ENCODE data around the gene FCHO2. TPM values are rescaled to one million over a fixed set of nuclear protein-coding genes. Genes with fewer than 3 reads are reported as not detected.
"Not testable (repeated sequence)": the region's sequence is repeated elsewhere in the genome, so short reads cannot be mapped to it uniquely, and the experiment has no call there.

The FCHO2 gene
- total RNA-seq, 1 donor from 2014 or later = 15.5 TPM

GRCh38 chr5:72951671-72952468, 4.0 kb upstream of the FCHO2 start:
- no peak for DNase-seq (ENCODE audit: low spot score)
- intact Hi-C loops (cut with DNase I) = no loop called here

DNA sequence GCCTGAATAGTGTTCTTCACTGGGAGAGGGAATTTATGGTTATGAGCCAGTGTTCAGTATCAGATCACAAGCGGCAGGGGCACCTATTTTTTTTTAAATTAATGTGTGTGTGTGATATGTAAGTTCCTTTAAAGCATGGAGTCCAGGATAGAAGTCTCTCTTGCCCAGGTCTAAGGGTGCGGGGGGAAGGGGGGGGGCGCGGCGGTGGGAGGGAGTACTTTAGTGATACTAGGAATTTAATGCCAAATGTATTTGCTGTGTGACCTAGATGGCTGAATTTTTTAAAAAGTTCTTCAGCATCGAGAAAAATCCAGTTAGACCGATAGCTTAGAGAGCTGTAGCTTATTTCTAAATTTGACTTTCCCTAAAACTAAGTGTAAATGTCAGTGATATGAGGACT, 1.5 kb upstream of the FCHO2 start:
- no peak for DNase-seq (ENCODE audit: low spot score)
- intact Hi-C loops (cut with DNase I) = loop anchor here (2.0 kb wide), 1 partner anchor 138 kb away; the partner anchor contains the start of gene TNPO1

DNA sequence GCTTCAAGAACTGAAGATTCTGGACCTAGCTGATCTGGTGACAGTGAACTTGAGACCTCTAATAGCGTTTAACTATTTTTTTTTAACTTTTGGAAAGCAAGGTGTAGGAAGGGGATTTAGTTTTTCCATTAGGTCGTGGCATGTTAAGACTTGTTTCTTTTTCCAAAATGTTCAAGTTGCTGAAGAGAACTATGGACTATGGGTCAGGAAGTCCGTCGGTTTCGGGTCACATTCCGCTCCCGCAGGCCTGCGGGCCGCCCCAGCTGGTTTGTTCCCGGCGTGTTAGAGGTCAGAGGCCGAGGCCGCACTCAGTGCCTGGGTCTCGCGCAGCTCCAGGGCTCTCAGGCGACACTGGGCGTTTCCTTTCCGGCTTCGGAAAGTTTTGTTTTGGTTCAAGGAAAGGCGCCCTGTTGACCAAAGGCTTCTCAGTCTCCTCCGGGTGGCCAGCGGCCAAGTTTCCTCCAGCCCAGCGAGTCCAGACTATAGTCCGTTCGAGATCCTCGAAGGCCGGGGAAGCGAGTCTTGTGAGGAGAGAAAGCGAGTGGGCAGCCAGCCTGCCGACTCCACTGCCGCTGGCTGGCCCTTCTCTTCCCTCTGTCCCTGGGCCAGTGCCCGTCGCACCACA, 586 bp upstream of the FCHO2 start:
- intact Hi-C loops (cut with DNase I) = loop anchor here (2.0 to 5.0 kb wide), 2 partner anchors 108 to 138 kb away; partner anchors contain the start of gene TNPO1
- peak; percentile 85 for DNase-seq (ENCODE audit: low spot score)

- intact Hi-C loops (cut with DNase I) = loop anchor here (5.0 kb wide), 1 partner anchor 109 kb away; no protein-coding TSS in a partner anchor
Observed at GRCh38 chr5:72956324-72957140, 691 bp downstream of the FCHO2 start.

GRCh38 chr5:72957337-72957736, 1.5 kb downstream of the FCHO2 start:
- intact Hi-C loops (cut with DNase I) = loop anchor here (5.0 kb wide), 1 partner anchor 110 kb away; no protein-coding TSS in a partner anchor
- no peak for DNase-seq (ENCODE audit: low spot score)

More at GRCh38 chr5:72956324-72957140, 691 bp downstream of the FCHO2 start:
- DNase-seq (ENCODE audit: low spot score) = peak; percentile 78

DNA sequence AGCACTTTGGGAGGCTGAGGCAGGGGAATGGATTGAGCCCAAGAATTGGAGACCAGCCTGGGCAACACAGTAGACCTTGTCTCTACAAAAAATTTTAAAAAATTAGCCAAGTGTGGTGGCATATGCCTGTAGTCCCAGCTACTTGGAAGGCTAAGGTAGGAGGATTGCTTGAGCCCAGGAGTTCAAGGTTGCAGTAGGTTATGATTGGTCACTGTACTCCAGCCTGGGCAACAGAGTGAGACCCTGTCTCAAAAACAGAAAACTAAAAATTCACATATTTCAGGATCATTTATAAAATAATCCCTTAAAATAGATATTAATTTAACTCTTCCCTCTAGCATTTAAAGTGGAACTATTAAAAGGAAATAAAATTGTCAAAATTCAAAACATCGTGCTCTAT, 3.4 kb downstream of the FCHO2 start:
- intact Hi-C loops (cut with DNase I) = loop anchor here (5.0 kb wide), 1 partner anchor 112 kb away; no protein-coding TSS in a partner anchor

GRCh38 chr5:72974481-72974880, 18.6 kb downstream of the FCHO2 start:
- DNase-seq (ENCODE audit: low spot score); intact Hi-C loops (cut with DNase I): not testable (repeated sequence)

More for the DNA sequence above, 3.4 kb downstream of the FCHO2 start:
- DNase-seq (ENCODE audit: low spot score) = no peak

DNA sequence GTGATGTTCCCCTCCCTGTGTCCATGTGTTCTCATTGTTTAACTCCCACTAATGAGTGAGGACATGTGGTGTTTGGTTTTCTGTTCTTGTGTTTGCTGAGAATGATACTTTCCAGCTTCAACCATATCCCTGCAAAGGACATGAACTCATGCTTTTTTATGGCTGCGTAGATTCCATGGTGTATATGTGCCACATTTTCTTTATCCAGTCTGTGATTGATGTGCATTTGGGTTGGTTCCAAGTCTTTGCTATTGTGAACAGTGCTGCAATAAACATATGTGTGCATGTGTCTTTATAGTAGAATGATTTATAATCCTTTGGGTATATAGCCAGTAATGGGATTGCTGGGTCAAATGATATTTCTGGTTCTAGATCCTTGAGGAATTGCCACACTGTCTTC, 21.0 kb downstream of the FCHO2 start:
- intact Hi-C loops (cut with DNase I); DNase-seq (ENCODE audit: low spot score): not testable (repeated sequence)

GRCh38 chr5:72985719-72986118, 29.9 kb downstream of the FCHO2 start:
- no peak for DNase-seq (ENCODE audit: low spot score)
- intact Hi-C loops (cut with DNase I) = no loop called here

- DNase-seq (ENCODE audit: low spot score) = no peak
- intact Hi-C loops (cut with DNase I) = no loop called here
Observed at GRCh38 chr5:72988769-72989168, 32.9 kb downstream of the FCHO2 start.

- DNase-seq (ENCODE audit: low spot score) = no peak
- intact Hi-C loops (cut with DNase I) = no loop called here
Observed at GRCh38 chr5:72991394-72991793, 35.6 kb downstream of the FCHO2 start.

DNA sequence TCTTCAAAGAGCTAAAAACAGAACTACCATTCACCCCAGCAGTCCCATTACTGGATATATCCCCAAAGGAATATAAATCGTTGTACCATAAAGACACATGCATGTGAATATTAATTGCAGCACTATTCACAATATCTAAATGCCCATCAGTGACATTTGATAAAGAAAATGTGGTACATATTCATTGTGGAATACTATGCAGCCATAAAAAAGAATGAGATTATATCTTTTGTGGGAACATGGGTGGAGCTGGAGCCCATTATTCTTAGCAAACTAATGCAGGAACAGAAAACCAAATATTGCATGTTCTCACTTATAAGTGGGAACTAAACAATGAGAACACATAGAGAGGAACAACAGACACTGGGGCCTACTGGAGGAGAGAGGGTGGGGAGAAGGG, 38.7 kb downstream of the FCHO2 start:
- intact Hi-C loops (cut with DNase I) = no loop called here

DNA sequence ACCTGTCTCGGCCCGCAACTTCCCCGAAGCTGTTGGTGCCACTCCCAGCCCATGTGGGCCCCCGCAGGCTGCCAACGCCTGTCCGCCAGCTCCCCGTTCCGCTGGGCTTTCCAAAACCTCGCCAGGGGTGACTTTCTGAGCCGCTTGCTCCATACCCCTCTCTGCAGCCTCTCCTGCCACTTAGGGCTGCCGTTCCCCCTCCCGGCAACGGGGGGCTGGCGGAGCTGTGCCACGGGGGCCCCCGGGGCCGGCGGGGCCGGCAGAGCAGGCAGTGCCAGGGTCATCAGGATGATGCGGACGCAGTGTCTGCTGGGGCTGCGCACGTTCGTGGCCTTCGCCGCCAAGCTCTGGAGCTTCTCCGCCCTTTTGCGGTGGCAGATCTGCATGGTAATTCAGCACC, 40.8 kb downstream of the FCHO2 start:
- no peak for DNase-seq (ENCODE audit: low spot score)
- intact Hi-C loops (cut with DNase I) = no loop called here

More for the DNA sequence above, 38.7 kb downstream of the FCHO2 start:
- DNase-seq (ENCODE audit: low spot score) = no peak

DNA sequence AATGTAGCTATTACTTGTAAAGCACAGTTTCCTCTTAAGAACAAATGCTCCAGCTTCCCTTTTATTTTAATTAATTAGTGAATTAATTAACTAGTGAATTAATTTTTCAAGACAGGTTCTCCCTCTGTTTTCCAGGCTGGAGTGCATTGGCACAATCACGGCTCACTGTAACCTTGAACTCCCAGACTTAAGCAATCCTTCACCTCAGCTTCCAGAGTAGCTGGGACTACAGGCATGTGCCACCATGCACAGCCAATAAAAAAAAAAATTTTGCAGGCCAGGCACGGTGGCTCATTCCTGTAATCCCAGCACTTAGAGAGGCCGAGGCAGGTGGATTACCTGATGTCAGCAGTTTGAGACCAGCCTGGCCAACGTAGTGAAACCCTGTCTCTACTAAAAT, 44.1 kb downstream of the FCHO2 start:
- intact Hi-C loops (cut with DNase I) = no loop called here
- no peak for DNase-seq (ENCODE audit: low spot score)

- intact Hi-C loops (cut with DNase I) = no loop called here
- no peak for DNase-seq (ENCODE audit: low spot score)
Observed at GRCh38 chr5:73005886-73006285, 50.0 kb downstream of the FCHO2 start.

DNA sequence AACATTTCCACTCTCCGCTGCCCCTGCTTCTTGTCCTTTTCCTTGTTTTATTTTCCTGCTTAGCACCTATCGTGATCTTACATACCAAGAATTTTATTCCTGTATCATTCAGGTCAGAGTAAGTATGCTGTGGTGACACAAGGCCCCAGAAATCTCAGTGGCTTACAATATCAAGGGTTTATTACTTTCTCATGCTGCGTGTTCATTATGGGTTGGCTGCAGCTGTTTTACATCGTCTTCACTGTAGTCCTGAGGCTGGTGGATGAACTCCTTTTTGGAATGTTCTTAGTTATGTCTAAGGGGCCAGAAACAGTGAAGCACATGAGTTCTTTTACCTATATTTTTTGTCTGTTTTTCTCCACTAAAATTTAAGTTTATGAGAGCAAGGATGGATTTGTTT, 51.2 kb downstream of the FCHO2 start:
- intact Hi-C loops (cut with DNase I) = no loop called here
- DNase-seq (ENCODE audit: low spot score) = no peak

DNA sequence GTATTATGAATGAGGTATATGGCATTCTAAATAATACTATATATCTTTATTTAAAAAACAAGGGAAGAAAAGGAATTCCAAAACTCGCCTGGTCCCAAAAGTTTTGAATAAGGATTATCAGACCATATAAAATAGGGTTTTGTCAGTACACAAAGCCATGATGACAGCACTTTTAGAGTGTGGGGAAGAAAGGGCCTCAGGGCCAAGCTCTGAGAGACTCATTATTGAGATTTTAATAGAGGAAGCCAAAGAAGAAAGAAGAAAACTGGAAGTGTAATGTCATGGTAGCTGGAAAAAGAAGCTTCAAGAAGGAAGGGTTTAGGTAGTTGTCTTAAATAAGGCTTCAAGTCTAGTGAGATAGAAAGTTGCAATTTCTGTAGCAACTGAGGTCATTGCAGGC, 53.0 kb downstream of the FCHO2 start:
- intact Hi-C loops (cut with DNase I) = no loop called here
- DNase-seq (ENCODE audit: low spot score) = no peak

GRCh38 chr5:73011612-73012011, 55.8 kb downstream of the FCHO2 start:
- DNase-seq (ENCODE audit: low spot score); intact Hi-C loops (cut with DNase I): not testable (repeated sequence)

GRCh38 chr5:73018892-73019291, 63.1 kb downstream of the FCHO2 start:
- DNase-seq (ENCODE audit: low spot score) = no peak
- intact Hi-C loops (cut with DNase I) = no loop called here

DNA sequence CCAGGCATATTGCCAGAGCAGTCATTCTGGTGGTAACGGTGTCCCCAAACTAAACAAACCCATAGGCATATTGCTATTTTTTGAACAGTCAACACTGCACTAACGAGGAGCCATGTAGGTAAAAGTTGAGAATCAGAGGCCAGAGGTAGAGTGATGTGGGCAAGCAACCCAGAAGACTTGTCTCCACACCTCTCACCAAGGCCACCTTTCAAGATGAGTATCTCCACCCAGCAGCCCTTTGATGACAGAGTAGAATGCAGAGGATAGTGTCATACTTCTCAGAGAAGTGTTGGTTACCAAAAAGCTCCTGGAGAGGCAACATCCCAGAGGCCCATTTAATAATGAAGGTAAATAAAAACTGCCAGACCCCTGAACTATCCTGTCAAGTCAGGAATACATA, 63.9 kb downstream of the FCHO2 start:
- intact Hi-C loops (cut with DNase I) = no loop called here
- no peak for DNase-seq (ENCODE audit: low spot score)
